Calu3 (cell line): ENCODE data around the gene RADIL. TPM values are rescaled to one million over a fixed set of nuclear protein-coding genes. Genes with fewer than 3 reads are reported as not detected.

ENCODE experiments used
- BruUV-seq: library from RNA; stranded (reverse); fragments of 400-500 nt; replicated peaks from 2 replicates; lab custom pipeline; 2021; lab: Mats Ljungman, UMichigan
- CTCF ChIA-PET: fragments of 300-600 bp; sonication (Branson Sonifier 250); formaldehyde crosslinking; loops from one replicate; lab custom pipeline; 2022; ENCODE audit warnings: antibody characterized with exemption; lab: Charles Lee
- DNase-seq: peaks from one replicate; pipeline ENCODE4 v3.0.0; 2022
- H3K27ac Mint-ChIP-seq: one replicate; pipeline ENCODE4 v1.8.0; 2022; ENCODE audit warnings: mixed read lengths; ENCODE audit not compliant: unreplicated experiment
- H3K27me3 Mint-ChIP-seq: one replicate; pipeline ENCODE4 v1.8.0; 2022; ENCODE audit warnings: mixed read lengths; ENCODE audit not compliant: unreplicated experiment
- H3K36me3 Mint-ChIP-seq: one replicate; pipeline ENCODE4 v1.8.0; 2022; ENCODE audit warnings: mild to moderate bottlenecking, moderate library complexity, mixed read lengths; ENCODE audit not compliant: insufficient read depth, unreplicated experiment
- H3K4me1 Mint-ChIP-seq: one replicate; pipeline ENCODE4 v1.8.0; 2022; ENCODE audit warnings: mild to moderate bottlenecking, low read depth, mixed read lengths; ENCODE audit not compliant: unreplicated experiment
- H3K4me3 Mint-ChIP-seq: one replicate; pipeline ENCODE4 v1.8.0; 2022; ENCODE audit warnings: mild to moderate bottlenecking, low read depth, moderate library complexity, mixed read lengths; ENCODE audit not compliant: unreplicated experiment
- H3K9me3 Mint-ChIP-seq: one replicate; pipeline ENCODE4 v1.8.0; 2022; ENCODE audit warnings: low read depth, mixed read lengths; ENCODE audit not compliant: unreplicated experiment
- intact Hi-C: fragments of 100-400 bp; cut with micrococcal nuclease; formaldehyde crosslinking; loops from one replicate; pipeline ENCODE4 v1.10.0; 2022; ENCODE audit not compliant: unreplicated experiment
- total RNA-seq: library from RNA; stranded (reverse); gene quantifications from 2 replicates; pipeline ENCODE4 v1.2.3, GENCODE V29; 2022
- TF ChIP-seq, protein P1 (sequence below): fragments of 200-600 bp; IDR thresholded peaks from one replicate; pipeline ENCODE4 v1.8.0; 2022; ENCODE audit warnings: antibody characterized with exemption; ENCODE audit not compliant: unreplicated experiment

Gene RADIL
- total RNA-seq, 1 experiment from 2014 or later, result 1.8 TPM

DNA sequence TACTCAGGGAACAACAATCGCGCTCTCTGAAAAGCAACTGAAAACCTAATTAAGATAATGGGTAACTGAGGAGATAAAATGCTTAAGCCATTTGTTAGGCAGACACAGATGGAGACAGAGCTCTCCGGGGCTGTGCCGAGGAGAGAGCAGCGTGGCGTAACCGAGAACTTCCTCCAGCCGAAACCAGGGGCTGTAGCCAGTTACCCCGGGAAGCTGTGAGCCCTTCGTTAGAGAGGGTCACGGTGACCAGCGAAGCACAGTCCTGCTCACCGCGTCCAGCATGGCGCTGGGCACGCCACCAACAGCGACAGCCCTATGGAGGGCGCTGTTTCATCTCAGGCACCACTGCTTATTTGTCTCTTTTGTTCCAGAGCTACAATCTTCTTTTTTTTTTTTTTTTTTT, 37.8 kb downstream of the RADIL start:
- Mint-ChIP-seq H3K4me3 (no peak overlapping the region), H3K4me1 (no peaks in the 10 kb centered on the region), H3K9me3 (no peaks in the 10 kb centered on the region), H3K27me3 (peaks cover 5% of the 10 kb centered on the region), H3K36me3 (no peaks in the 10 kb centered on the region), H3K27ac (no peak overlapping the region)
- intact Hi-C loops, result no loop called here
- CTCF ChIA-PET, result interaction anchor here (0.6 to 0.7 kb wide), 2 partner anchors 316 to 351 kb away, joined by 3 to 4 read pairs; no protein-coding TSS in a partner anchor
- TF ChIP-seq, protein P1, sequence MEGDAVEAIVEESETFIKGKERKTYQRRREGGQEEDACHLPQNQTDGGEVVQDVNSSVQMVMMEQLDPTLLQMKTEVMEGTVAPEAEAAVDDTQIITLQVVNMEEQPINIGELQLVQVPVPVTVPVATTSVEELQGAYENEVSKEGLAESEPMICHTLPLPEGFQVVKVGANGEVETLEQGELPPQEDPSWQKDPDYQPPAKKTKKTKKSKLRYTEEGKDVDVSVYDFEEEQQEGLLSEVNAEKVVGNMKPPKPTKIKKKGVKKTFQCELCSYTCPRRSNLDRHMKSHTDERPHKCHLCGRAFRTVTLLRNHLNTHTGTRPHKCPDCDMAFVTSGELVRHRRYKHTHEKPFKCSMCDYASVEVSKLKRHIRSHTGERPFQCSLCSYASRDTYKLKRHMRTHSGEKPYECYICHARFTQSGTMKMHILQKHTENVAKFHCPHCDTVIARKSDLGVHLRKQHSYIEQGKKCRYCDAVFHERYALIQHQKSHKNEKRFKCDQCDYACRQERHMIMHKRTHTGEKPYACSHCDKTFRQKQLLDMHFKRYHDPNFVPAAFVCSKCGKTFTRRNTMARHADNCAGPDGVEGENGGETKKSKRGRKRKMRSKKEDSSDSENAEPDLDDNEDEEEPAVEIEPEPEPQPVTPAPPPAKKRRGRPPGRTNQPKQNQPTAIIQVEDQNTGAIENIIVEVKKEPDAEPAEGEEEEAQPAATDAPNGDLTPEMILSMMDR, result no peak
- DNase-seq, result no peak
- BruUV-seq, result no TSS peak

DNA sequence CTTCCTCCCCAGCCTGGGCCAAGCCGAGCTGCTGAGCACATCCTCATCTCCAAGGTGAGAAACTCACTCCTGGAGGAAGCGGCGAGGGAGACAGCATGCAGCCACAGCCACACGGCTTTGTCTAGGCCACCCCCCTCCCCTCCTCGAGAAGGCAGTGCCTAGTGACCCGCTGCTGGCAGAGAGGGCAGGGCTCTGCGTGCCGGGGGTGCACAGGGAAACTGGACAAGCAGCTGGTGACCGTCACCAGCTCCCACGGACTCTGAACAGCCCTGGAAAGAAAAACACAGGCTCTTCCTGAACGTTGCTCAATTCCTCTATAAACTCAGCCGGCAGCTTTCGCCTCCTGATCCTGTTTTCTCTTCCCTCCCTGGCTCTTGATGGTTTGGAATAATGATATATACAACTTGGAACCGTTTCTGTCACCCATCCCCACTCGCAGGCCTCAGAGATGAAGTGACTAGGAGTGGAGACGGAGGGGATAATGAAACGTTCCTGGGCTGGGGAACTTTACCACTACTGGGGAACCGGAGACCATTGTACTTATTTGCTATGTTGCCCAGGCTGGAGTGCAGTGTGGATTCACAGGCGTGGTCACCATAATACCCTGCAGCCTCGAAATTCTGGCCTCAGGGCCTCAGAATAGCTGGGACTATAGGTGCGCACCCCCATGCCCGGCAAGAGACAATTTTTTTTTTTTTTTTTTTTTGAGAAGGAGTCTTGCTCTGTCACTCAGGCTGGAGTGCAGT, 41.0 kb downstream of the RADIL start:
- intact Hi-C loops, result no loop called here
- H3K27me3 Mint-ChIP-seq, result no peaks in the 10 kb centered on the region
- H3K36me3 Mint-ChIP-seq, result no peaks in the 10 kb centered on the region
- DNase-seq, result no peak
- BruUV-seq, result no TSS peak
- H3K4me3 Mint-ChIP-seq, result no peak overlapping the region
- no peak overlapping the region for H3K27ac Mint-ChIP-seq
- no peaks in the 10 kb centered on the region for H3K9me3 Mint-ChIP-seq
- TF ChIP-seq, protein P1, result no peak
- CTCF ChIA-PET, result interaction anchor here (0.6 to 0.9 kb wide), 2 partner anchors 17 to 66 kb away, joined by 3 read pairs; no protein-coding TSS in a partner anchor
- no peaks in the 10 kb centered on the region for H3K4me1 Mint-ChIP-seq

DNA sequence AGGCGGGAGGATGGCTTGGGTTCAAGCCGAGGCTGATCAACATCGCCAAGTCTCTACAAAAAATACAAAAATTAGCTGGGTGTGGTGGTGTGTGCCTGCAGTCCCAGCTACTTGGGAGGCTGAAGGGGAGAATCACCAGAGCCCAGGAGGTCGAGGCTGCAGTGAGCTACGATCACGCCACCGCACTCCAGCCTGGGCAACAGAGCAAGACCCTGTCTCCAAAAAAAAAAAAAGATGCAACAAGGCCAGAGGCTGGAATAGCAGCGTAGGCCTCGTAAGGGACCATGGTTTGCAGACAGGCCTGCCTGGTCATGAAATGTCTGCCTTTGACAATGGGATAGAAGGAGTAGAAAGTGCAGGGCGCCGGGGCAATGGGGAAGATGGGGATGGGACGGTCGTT, 41.7 kb downstream of the RADIL start:
- Mint-ChIP-seq H3K27me3 (no peaks in the 10 kb centered on the region), H3K27ac (no peak overlapping the region), H3K4me1 (no peaks in the 10 kb centered on the region), H3K4me3 (no peak overlapping the region), H3K9me3 (no peaks in the 10 kb centered on the region), H3K36me3 (no peaks in the 10 kb centered on the region)
- CTCF ChIA-PET, result interaction anchor here (0.6 to 0.9 kb wide), 2 partner anchors 16 to 66 kb away, joined by 3 read pairs; no protein-coding TSS in a partner anchor
- no peak for DNase-seq
- TF ChIP-seq, protein P1, result no peak
- no TSS peak for BruUV-seq
- intact Hi-C loops, result no loop called here

DNA sequence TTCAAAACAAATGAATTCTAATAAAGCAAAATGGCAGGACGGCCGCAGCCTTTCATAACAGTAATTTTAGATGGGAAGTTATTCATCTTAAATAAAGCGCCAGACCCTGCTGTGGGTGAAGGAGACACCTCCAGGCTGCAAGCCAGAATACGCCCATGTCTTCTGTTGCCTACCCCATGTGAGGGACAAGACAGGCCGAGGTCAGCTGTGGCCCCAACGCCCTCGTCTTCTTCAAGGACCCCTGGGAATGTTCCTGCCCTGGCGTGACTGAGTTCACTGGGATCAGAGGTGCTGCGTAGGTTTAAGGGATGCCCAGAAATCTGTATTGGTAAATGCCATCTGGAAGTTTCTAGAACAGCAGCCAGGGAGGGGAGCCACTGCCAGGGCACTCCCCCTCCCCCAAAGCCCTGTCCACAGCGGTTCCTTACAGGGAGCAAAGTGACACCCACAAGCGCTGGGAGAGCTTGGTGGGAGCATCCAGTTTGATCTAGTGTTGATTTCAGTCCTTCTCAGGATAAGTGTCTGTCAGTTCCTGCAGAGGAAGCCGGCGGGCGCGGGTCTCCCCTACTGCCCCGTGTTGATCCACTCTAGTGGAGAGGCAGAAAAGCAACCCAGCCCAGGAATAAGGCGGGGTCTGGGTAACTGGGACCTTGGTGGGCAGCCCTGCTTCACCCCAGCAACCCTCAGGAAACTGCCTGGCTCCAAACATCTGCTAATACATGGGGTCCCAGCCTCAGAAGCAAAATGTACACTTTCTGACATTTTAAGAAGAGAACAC, 42.3 kb downstream of the RADIL start:
- CTCF ChIA-PET, result interaction anchor here (0.6 kb wide), 2 partner anchors 1215 to 1517 kb away, joined by 3 to 4 read pairs; no protein-coding TSS in a partner anchor
- H3K27me3 Mint-ChIP-seq, result no peaks in the 10 kb centered on the region
- DNase-seq, result no peak
- H3K4me3 Mint-ChIP-seq, result no peak overlapping the region
- intact Hi-C loops, result no loop called here
- TF ChIP-seq, protein P1, result no peak
- no peaks in the 10 kb centered on the region for H3K9me3 Mint-ChIP-seq
- no peaks in the 10 kb centered on the region for H3K4me1 Mint-ChIP-seq
- no peaks in the 10 kb centered on the region for H3K36me3 Mint-ChIP-seq
- H3K27ac Mint-ChIP-seq, result no peak overlapping the region
- no TSS peak for BruUV-seq
